NCI-H748 (cell line): ENCODE data around the gene KLHL24.
"Not testable (repeated sequence)": the region's sequence is repeated elsewhere in the genome, so short reads cannot be mapped to it uniquely, and the experiment has no call there.

ENCODE experiments used
- DNase-seq: peaks from one replicate; lab custom pipeline; 2025; ENCODE audit not compliant: unreplicated experiment; lab: John Stamatoyannopoulos, UW

KLHL24 gene

GRCh38 chr3:183635431-183636220 lies at the start of gene KLHL24:
TSS of gene KLHL24 (plus strand) at chr3:183635623. CDS start at chr3:183650357, 14,734 bp downstream.
- peak; percentile 91 for DNase-seq

- no peak for DNase-seq
These were observed 48.9 kb upstream of the KLHL24 start for GRCh38 chr3:183586477-183586876.

- no peak for DNase-seq
These were observed 48.1 kb upstream of the KLHL24 start for GRCh38 chr3:183587336-183587735.

- DNase-seq, result no peak
These were observed 45.0 kb upstream of the KLHL24 start for GRCh38 chr3:183590442-183590841.

- no peak for DNase-seq
These were observed 43.4 kb upstream of the KLHL24 start for GRCh38 chr3:183591881-183592521.

GRCh38 chr3:183592821-183593220 lies 42.6 kb upstream of the KLHL24 start:
- no peak for DNase-seq

- no peak for DNase-seq
These were observed 40.8 kb upstream of the KLHL24 start for GRCh38 chr3:183594636-183595035.

- no peak for DNase-seq
These were observed 37.5 kb upstream of the KLHL24 start for GRCh38 chr3:183597959-183598358.

GRCh38 chr3:183611326-183611725 lies 24.1 kb upstream of the KLHL24 start:
- DNase-seq, result not testable (repeated sequence)

- DNase-seq, result no peak
These were observed 21.8 kb upstream of the KLHL24 start for GRCh38 chr3:183613366-183614285.

- DNase-seq, result no peak
These were observed 16.9 kb upstream of the KLHL24 start for GRCh38 chr3:183618542-183618941.

- no peak for DNase-seq
These were observed 16.4 kb upstream of the KLHL24 start for GRCh38 chr3:183619010-183619409.

- DNase-seq, result no peak
These were observed 15.7 kb upstream of the KLHL24 start for GRCh38 chr3:183619624-183620251.

GRCh38 chr3:183620252-183620628 lies 15.2 kb upstream of the KLHL24 start:
- no peak for DNase-seq

GRCh38 chr3:183622473-183622872 lies 12.9 kb upstream of the KLHL24 start:
- not testable (repeated sequence) for DNase-seq

- no peak for DNase-seq
These were observed 8.4 kb upstream of the KLHL24 start for GRCh38 chr3:183626877-183627594.

GRCh38 chr3:183629546-183630301 lies 5.7 kb upstream of the KLHL24 start:
- DNase-seq, result peak; percentile 31

GRCh38 chr3:183631715-183632114 lies 3.7 kb upstream of the KLHL24 start:
- DNase-seq, result no peak

GRCh38 chr3:183632725-183633124 lies 2.7 kb upstream of the KLHL24 start:
- DNase-seq, result not testable (repeated sequence)

- DNase-seq, result no peak
These were observed 716 bp upstream of the KLHL24 start for GRCh38 chr3:183634707-183635106.
